Measurements from ENCODE around the gene QSOX2.
"Not testable (repeated sequence)": the region's sequence is repeated elsewhere in the genome, so short reads cannot be mapped to it uniquely, and the experiment has no call there.

Gene QSOX2

DNA sequence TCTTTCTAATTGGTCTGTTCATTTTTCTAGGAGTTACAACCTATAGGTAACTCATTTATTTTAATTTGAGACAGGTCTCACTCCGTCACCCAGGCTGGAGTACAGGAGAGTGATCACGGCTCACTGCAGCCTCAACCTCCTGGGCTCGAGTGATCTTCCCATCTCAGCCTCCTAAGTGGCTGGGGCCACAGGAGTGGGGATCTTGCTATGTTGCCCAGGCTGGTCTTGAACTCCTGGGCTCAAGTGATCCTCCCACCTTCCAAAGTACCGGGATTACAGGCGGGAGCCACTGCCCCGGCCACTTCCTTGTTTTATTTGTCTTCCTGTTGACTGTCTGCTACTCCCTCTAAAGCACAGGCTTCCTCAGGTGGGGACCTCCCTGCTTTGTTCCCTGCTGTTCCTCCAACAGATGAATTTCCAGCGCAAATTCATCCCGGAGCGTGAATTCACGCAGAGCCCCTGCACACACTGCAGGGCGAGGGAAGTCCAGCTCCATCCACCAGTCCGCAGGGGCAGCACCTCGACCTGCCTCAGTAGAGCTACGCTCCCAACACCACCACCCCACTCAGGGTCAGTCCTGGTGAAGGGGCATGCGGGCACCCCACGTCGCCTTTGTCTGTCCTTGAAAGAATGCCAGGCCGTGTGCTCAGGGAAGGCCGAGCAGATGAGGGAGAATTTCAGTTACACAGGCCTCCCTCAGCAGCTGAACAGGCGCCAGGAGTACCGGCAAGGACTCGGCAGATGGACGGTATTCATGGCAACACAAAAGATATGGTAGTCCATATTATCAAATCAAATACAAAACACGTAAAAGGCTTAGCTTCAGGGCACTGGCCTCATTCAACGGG lies 6.3 kb downstream of the QSOX2 start:
- TF ChIP-seq, protein P1, sequence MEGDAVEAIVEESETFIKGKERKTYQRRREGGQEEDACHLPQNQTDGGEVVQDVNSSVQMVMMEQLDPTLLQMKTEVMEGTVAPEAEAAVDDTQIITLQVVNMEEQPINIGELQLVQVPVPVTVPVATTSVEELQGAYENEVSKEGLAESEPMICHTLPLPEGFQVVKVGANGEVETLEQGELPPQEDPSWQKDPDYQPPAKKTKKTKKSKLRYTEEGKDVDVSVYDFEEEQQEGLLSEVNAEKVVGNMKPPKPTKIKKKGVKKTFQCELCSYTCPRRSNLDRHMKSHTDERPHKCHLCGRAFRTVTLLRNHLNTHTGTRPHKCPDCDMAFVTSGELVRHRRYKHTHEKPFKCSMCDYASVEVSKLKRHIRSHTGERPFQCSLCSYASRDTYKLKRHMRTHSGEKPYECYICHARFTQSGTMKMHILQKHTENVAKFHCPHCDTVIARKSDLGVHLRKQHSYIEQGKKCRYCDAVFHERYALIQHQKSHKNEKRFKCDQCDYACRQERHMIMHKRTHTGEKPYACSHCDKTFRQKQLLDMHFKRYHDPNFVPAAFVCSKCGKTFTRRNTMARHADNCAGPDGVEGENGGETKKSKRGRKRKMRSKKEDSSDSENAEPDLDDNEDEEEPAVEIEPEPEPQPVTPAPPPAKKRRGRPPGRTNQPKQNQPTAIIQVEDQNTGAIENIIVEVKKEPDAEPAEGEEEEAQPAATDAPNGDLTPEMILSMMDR (IDR thresholded peaks at IDR 0.05; ENCODE audit: insufficient read depth, low read length, poor library complexity, severe bottlenecking), result no peak
- H3K36me3 ChIP-seq (ENCODE audit: control insufficient read depth, insufficient read depth, low read length), result peaks cover 20% of the 10 kb centered on the region
- H3K4me3 ChIP-seq (replicated peaks; ENCODE audit: low read depth, low read length), result no peak overlapping the region
- no peak for DNase-seq (ENCODE audit: extremely low read depth, insufficient read length)
- H3K27me3 ChIP-seq (replicated peaks; ENCODE audit: control insufficient read depth, insufficient read depth, low read length), result no peaks in the 10 kb centered on the region

DNA sequence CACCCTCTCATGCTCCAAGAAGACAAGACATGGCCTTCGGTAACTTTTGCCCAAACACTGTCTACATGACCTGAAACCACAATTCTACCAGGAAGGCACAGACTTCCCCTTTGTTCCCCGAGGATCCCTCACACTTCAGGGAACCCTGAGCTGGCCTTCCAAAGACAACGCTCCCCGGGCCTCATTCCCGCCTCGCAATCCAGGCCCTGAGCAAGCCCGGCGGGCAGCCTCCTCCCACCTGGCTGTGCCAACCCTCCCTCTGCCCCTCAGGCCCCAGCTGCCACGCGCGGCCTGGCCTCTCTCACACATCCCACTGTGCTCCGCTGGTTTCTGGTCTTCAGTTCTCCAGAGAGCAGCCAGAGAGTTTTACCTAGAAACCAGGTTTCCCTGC lies 7.3 kb downstream of the QSOX2 start:
- Histone ChIP-seq H3K4me3 (replicated peaks; ENCODE audit: low read depth, low read length) (no peak overlapping the region), H3K27me3 (replicated peaks; ENCODE audit: control insufficient read depth, insufficient read depth, low read length) (no peaks in the 10 kb centered on the region), H3K36me3 (ENCODE audit: control insufficient read depth, insufficient read depth, low read length) (peaks cover 20% of the 10 kb centered on the region)
- TF ChIP-seq, protein P1 (IDR thresholded peaks at IDR 0.05; ENCODE audit: insufficient read depth, low read length, poor library complexity, severe bottlenecking), result no peak
- DNase-seq (ENCODE audit: extremely low read depth, insufficient read length), result no peak

GRCh38 chr9:136237486-136238341 lies 7.9 kb downstream of the QSOX2 start:
- no peak overlapping the region for H3K4me3 ChIP-seq (replicated peaks; ENCODE audit: low read depth, low read length)
- TF ChIP-seq, protein P1 (IDR thresholded peaks at IDR 0.05; ENCODE audit: insufficient read depth, low read length, poor library complexity, severe bottlenecking), result no peak
- DNase-seq (ENCODE audit: extremely low read depth, insufficient read length), result no peak
- H3K27me3 ChIP-seq (replicated peaks; ENCODE audit: control insufficient read depth, insufficient read depth, low read length), result no peaks in the 10 kb centered on the region
- peaks cover 20% of the 10 kb centered on the region for H3K36me3 ChIP-seq (ENCODE audit: control insufficient read depth, insufficient read depth, low read length)

GRCh38 chr9:136236471-136237410 lies 8.9 kb downstream of the QSOX2 start:
- DNase-seq (ENCODE audit: extremely low read depth, insufficient read length); H3K4me3 ChIP-seq (replicated peaks; ENCODE audit: low read depth, low read length); H3K27me3 ChIP-seq (replicated peaks; ENCODE audit: control insufficient read depth, insufficient read depth, low read length): not testable (repeated sequence)
- H3K36me3 ChIP-seq (ENCODE audit: control insufficient read depth, insufficient read depth, low read length), result peaks cover 21% of the 10 kb centered on the region

- TF ChIP-seq, protein P1 (IDR thresholded peaks at IDR 0.05; ENCODE audit: insufficient read depth, low read length, poor library complexity, severe bottlenecking), result no peak
- Histone ChIP-seq H3K4me3 (replicated peaks; ENCODE audit: low read depth, low read length) (no peak overlapping the region), H3K27me3 (replicated peaks; ENCODE audit: control insufficient read depth, insufficient read depth, low read length) (no peaks in the 10 kb centered on the region), H3K36me3 (ENCODE audit: control insufficient read depth, insufficient read depth, low read length) (peaks cover 18% of the 10 kb centered on the region)
- DNase-seq (ENCODE audit: extremely low read depth, insufficient read length), result no peak
Measured at GRCh38 chr9:136235709-136236455, 9.7 kb downstream of the QSOX2 start.
